Heart left ventricle (tissue), 13 donors: ENCODE data around the gene KRTAP16-1.

ENCODE experiments used
- POLR2A ChIP-seq, 2 donors: fragments of 450-650 bp; IDR thresholded peaks; one replicate each; pipeline ENCODE4 v1.6.1; 2017; ENCODE audit warnings: antibody characterized with exemption in 2 of 2, mild to moderate bottlenecking in 2 of 2, moderate library complexity in 2 of 2
- TF ChIP-seq, protein P1 (sequence below), 12 donors: fragments of 200-600 bp; sonication (generic) in 4 of 12; IDR thresholded peaks; one replicate each; pipeline versions ENCODE4 v1.5.0 to v1.8.0; 2018 to 2022; ENCODE audit warnings: antibody characterized with exemption in 12 of 12, mild to moderate bottlenecking in 5 of 12
- donor health status: ischemic (EF 13 %, LVEDD 7.1; RV severe dilation, severe dysfunction).
- donor health status: DM: no; HTN: yes; CAD: no.
- donor health status: DM: no; HTN: no; CAD: no.
- donor health status: ischemic (EF 25% LVEDD 6.9; RV normal size, moderate dysfunction).
- donor health status: ischemic (EF 25% LVEDD 5.7; RV mildly dilated, moderate dysfunction).
- donor health status: ischemic (EF 35%, LVEDD 5.7; RV mildly dilated, moderate dysfunction).
- donor health status: nonischemic (EF 11% LVEDD 7.7; RV severe dilation, severe dysfunction).
- donor health status: DM: yes; HTN: yes; CAD: no.
- donor health status: PGD.
- donor health status: ischemic (EF 29% LVEDD 5.4; RV normal size, mild dysfunction).
- donor health status: nonischemic (EF 23%, LVEDD 6.1; RV moderate dilation, normal function).

DNA sequence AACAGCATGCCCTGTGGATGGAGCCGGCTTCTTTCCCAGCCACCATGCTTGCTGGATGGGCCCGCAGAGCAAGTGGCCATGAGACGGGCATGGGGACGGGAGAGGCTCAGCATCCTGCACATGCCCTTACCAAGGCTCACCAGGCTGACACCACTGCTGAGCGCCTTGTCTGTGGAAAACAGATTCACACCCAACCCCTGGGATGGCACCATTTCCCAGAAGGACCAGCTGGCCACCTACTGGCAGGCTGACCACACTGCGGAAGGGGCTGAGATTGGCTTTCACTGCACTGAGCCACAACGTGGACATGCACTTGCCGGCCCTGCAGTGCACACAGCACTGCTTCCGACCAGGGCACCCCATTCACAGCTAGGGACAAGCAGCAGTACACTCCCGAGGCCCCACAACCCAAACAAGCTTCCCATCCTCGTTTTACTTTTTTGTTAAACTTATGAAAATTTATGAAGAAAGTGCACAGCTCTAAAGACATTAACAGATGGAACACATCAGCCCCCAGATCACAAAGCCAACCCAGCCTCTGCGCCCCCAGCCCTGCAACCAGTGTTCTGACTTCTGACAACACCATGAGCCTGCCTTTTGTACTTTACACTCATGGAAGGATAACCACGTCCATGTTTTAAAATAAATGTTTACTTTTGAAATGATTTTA, 20.3 kb upstream of the KRTAP16-1 start:
- TF ChIP-seq, protein P1, sequence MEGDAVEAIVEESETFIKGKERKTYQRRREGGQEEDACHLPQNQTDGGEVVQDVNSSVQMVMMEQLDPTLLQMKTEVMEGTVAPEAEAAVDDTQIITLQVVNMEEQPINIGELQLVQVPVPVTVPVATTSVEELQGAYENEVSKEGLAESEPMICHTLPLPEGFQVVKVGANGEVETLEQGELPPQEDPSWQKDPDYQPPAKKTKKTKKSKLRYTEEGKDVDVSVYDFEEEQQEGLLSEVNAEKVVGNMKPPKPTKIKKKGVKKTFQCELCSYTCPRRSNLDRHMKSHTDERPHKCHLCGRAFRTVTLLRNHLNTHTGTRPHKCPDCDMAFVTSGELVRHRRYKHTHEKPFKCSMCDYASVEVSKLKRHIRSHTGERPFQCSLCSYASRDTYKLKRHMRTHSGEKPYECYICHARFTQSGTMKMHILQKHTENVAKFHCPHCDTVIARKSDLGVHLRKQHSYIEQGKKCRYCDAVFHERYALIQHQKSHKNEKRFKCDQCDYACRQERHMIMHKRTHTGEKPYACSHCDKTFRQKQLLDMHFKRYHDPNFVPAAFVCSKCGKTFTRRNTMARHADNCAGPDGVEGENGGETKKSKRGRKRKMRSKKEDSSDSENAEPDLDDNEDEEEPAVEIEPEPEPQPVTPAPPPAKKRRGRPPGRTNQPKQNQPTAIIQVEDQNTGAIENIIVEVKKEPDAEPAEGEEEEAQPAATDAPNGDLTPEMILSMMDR (IDR thresholded peaks at IDR 0.05) = peak; percentile 26 to 60 (median 44)
- no peak for TF ChIP-seq POLR2A (IDR thresholded peaks at IDR 0.05)
